Erythroblast (primary cell): ENCODE results near the gene GTPBP6.

Experiments used
- GATA1 ChIP-seq: IDR thresholded peaks from 2 replicates; pipeline ENCODE4 v1.6.1; 2011; ENCODE audit warnings: low read depth, mild to moderate bottlenecking, control low read depth, low read length, moderate library complexity
- POLR2A ChIP-seq: IDR thresholded peaks from 2 replicates; pipeline ENCODE4 v1.6.1; 2011; ENCODE audit warnings: mild to moderate bottlenecking, low read length

GRCh38 chrX:302975-303374 lies 15.6 kb downstream of the GTPBP6 start:
- no peak for TF ChIP-seq POLR2A
- no peak for TF ChIP-seq GATA1
